ENCODE data around the gene GNPTG. TPM values are rescaled to one million over a fixed set of nuclear protein-coding genes. Genes with fewer than 3 reads are reported as not detected.

GNPTG gene
- total and polyA plus RNA-seq, 2 donors (not counting 3 experiments of a cell fraction or from before 2014, with no cell fraction given), result 51.6 to 109 TPM

DNA sequence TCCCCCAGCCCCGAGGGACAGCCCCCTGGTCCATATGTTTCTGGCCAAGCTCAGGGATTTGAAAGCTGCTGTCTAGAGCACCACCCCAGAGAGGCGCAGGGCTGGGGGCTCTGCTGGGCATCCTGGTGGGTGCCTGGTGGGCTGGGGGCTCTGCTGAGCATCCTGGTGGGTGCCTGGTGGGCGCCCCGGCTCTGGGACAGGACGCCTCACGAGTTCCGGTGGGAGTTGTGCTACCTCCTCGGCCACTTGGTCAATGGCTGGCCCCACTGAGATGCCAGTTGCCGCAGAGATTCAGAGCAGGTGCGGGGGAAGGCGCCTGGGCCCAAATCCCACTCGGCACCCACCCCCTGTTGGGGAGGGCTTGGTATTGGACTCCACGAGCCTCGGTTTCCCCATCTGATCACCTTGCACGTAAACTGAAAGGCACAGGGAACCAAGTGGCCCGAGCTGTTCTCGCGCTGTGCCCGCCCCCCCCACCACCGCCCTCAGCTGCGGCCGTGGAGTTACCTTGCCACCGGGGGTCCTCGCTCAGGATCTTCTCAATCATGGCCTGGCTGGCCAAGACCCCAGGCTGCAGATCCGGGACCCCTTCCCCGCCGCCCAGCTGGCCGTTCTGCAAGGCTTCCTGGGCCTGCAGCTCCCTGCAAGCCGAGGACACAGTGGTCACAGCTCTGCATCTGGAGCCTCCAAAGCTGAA lies 49.5 kb downstream of the GNPTG start:
- no peak for FAIRE-seq
- dilution Hi-C loops (cut with MboI; ENCODE audit: extremely low pct_ligation_motif_present, low sequenced_read_pairs), result no loop called here
- Histone ChIP-seq H3K27ac (ENCODE audit: insufficient read depth, low read depth, low read length) (no peak overlapping the region), H3K79me2 (ENCODE audit: control insufficient read depth, insufficient read depth, low read length) (no peaks in the 10 kb centered on the region), H3K27me3 (ENCODE audit: control insufficient read depth in 2 of 2, insufficient read depth in 2 of 2, low read length in 2 of 2) (no peaks in the 10 kb centered on the region), H3K9me3 (replicated peaks; ENCODE audit: control insufficient read depth, insufficient read depth, low read length) (no peaks in the 10 kb centered on the region), H3K4me2 (ENCODE audit: insufficient read depth, low read length) (no peak overlapping the region), H3K9me1 (replicated peaks; ENCODE audit: control insufficient read depth, extremely low read depth, insufficient read depth, low read length) (no peaks in the 10 kb centered on the region), H3K9ac (replicated peaks; ENCODE audit: extremely low read depth, insufficient read depth, low read length) (no peak overlapping the region), H4K20me1 (replicated peaks; ENCODE audit: control insufficient read depth, extremely low read depth, insufficient read depth, low read length) (no peaks in the 10 kb centered on the region), H3K36me3 (ENCODE audit: control insufficient read depth in 2 of 2, extremely low read depth in 1 of 2, insufficient read depth in 2 of 2, low read length in 2 of 2) (peaks cover 0 to 24% of the 10 kb centered on the region in 2 experiments), H3K4me3 (replicated peaks in 1 of 3; ENCODE audit: insufficient read depth in 1 of 3, low read depth in 1 of 3, low read length in 3 of 3) (no peak overlapping the region), H3K4me1 (ENCODE audit: control insufficient read depth, extremely low read depth, insufficient read depth, low read length) (no peaks in the 10 kb centered on the region), H2AFZ (ENCODE audit: low read depth, low read length) (no peak overlapping the region)
- POLR2A ChIA-PET, result no interaction called here
- TF ChIP-seq MYC (IDR thresholded peaks at IDR 0.05; ENCODE audit: low read depth, low read length), result no peak
- TF ChIP-seq, protein P1, sequence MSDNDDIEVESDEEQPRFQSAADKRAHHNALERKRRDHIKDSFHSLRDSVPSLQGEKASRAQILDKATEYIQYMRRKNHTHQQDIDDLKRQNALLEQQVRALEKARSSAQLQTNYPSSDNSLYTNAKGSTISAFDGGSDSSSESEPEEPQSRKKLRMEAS (IDR thresholded peaks at IDR 0.05; ENCODE audit: insufficient read depth, insufficient read length), result no peak
- TF ChIP-seq GATA2 (IDR thresholded peaks at IDR 0.05; ENCODE audit: insufficient read depth, insufficient read length, low read depth, low read length), result no peak
- TF ChIP-seq, protein P2, sequence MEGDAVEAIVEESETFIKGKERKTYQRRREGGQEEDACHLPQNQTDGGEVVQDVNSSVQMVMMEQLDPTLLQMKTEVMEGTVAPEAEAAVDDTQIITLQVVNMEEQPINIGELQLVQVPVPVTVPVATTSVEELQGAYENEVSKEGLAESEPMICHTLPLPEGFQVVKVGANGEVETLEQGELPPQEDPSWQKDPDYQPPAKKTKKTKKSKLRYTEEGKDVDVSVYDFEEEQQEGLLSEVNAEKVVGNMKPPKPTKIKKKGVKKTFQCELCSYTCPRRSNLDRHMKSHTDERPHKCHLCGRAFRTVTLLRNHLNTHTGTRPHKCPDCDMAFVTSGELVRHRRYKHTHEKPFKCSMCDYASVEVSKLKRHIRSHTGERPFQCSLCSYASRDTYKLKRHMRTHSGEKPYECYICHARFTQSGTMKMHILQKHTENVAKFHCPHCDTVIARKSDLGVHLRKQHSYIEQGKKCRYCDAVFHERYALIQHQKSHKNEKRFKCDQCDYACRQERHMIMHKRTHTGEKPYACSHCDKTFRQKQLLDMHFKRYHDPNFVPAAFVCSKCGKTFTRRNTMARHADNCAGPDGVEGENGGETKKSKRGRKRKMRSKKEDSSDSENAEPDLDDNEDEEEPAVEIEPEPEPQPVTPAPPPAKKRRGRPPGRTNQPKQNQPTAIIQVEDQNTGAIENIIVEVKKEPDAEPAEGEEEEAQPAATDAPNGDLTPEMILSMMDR (IDR thresholded peaks at IDR 0.05; ENCODE audit: extremely low read depth in 1 of 2, insufficient read depth in 1 of 2, low read depth in 1 of 2, low read length in 2 of 2), result no peak
- TF ChIP-seq JUN (IDR thresholded peaks at IDR 0.05; ENCODE audit: borderline replicate concordance, insufficient read depth, insufficient read length, low read depth), result no peak
- TF ChIP-seq FOS (IDR thresholded peaks at IDR 0.05; ENCODE audit: borderline replicate concordance, insufficient read depth, low read length), result no peak
- no peak for TF ChIP-seq EZH2 (IDR thresholded peaks at IDR 0.05; ENCODE audit: borderline replicate concordance, low read depth, low read length, severe bottlenecking)
- TF ChIP-seq POLR2AphosphoS5 (IDR thresholded peaks at IDR 0.05; ENCODE audit: insufficient read depth, low read depth, low read length), result no peak
- no peak for DNase-seq (ENCODE audit: low read depth, low spot score)
- intact Hi-C loops (cut with micrococcal nuclease), result loop anchor here (10.0 kb wide), 1 partner anchor 96 kb away; the partner anchor contains the start of gene UBE2I
- CTCF ChIA-PET, result no interaction called here
- no TSS peak for BruUV-seq (replicated peaks)
